ENCODE results near the gene GKAP1. TPM values are rescaled to one million over a fixed set of nuclear protein-coding genes. Genes with fewer than 3 reads are reported as not detected.
"Not testable (repeated sequence)": the region's sequence is repeated elsewhere in the genome, so short reads cannot be mapped to it uniquely, and the experiment has no call there.

GKAP1 gene
- polyA plus RNA-seq, 1 donor (not counting 4 experiments of a cell fraction or from before 2014, with no cell fraction given) = 0.62 TPM

DNA sequence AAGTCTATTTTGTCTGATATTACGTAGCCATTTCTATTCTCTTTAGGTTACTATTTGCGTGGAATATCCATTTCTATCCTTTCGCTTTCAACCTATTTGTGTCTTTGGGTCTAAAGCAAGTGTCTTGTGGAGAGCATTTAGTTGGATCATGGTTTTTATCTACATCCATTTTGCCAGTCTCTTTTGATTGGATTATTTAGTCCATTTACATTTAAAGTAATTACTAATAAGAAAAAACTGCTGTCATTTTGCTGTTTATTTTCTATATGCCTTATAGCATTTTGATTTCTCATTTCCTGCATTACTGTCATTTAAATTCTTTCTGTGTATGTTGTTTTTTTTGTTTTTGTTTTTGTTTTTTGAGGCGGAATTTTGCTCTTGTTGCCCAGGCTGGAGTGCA lies 83.8 kb downstream of the GKAP1 start:
- dilution Hi-C loops (cut with MboI; ENCODE audit: extremely low pct_ligation_motif_present, low sequenced_read_pairs) = no loop called here
- Histone ChIP-seq H2AFZ (ENCODE audit: control insufficient read depth, low read length) (no peak overlapping the region), H3K79me2 (ENCODE audit: control insufficient read depth, insufficient read depth, low read length) (no peaks in the 10 kb centered on the region), H4K20me1 (ENCODE audit: control insufficient read depth, extremely low read depth, insufficient read depth, low read length) (no peaks in the 10 kb centered on the region), H3K27ac (ENCODE audit: control insufficient read depth, insufficient read depth, low read length) (no peak overlapping the region), H3K9me1 (ENCODE audit: control insufficient read depth, extremely low read depth, insufficient read depth, low read length) (no peaks in the 10 kb centered on the region), H3K4me3 (ENCODE audit: control insufficient read depth in 2 of 3, extremely low read depth in 1 of 3, insufficient read depth in 2 of 3, low read depth in 1 of 3, low read length in 3 of 3) (no peak overlapping the region), H3K9ac (ENCODE audit: control insufficient read depth, extremely low read depth, insufficient read depth, low read length) (no peak overlapping the region), H3K4me2 (ENCODE audit: control insufficient read depth, extremely low read depth, insufficient read depth, low read depth, low read length) (no peak overlapping the region), H3K4me1 (ENCODE audit: control insufficient read depth, extremely low read depth, insufficient read depth, low read length) (no peaks in the 10 kb centered on the region), H3K9me3 (ENCODE audit: control insufficient read depth, low read depth, low read length) (no peaks in the 10 kb centered on the region), H3K27me3 (ENCODE audit: control insufficient read depth, extremely low read depth, insufficient read depth, low read length) (no peaks in the 10 kb centered on the region), H3K36me3 (ENCODE audit: control insufficient read depth in 2 of 2, extremely low read depth in 1 of 2, insufficient read depth in 2 of 2, low read length in 2 of 2) (no peaks in the 10 kb centered on the region)
- FAIRE-seq (peak; percentile 68), DNase-seq (ENCODE audit: low read depth, low spot score) (no peak)
- TF ChIP-seq, protein P1, sequence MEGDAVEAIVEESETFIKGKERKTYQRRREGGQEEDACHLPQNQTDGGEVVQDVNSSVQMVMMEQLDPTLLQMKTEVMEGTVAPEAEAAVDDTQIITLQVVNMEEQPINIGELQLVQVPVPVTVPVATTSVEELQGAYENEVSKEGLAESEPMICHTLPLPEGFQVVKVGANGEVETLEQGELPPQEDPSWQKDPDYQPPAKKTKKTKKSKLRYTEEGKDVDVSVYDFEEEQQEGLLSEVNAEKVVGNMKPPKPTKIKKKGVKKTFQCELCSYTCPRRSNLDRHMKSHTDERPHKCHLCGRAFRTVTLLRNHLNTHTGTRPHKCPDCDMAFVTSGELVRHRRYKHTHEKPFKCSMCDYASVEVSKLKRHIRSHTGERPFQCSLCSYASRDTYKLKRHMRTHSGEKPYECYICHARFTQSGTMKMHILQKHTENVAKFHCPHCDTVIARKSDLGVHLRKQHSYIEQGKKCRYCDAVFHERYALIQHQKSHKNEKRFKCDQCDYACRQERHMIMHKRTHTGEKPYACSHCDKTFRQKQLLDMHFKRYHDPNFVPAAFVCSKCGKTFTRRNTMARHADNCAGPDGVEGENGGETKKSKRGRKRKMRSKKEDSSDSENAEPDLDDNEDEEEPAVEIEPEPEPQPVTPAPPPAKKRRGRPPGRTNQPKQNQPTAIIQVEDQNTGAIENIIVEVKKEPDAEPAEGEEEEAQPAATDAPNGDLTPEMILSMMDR (optimal IDR thresholded peaks at IDR 0.05 in 1 of 3, IDR thresholded peaks at IDR 0.05 in 1 of 3, conservative IDR thresholded peaks at IDR 0.05 in 1 of 3; ENCODE audit: extremely low read depth in 1 of 3, insufficient read depth in 2 of 3, low read length in 3 of 3) = no peak

DNA sequence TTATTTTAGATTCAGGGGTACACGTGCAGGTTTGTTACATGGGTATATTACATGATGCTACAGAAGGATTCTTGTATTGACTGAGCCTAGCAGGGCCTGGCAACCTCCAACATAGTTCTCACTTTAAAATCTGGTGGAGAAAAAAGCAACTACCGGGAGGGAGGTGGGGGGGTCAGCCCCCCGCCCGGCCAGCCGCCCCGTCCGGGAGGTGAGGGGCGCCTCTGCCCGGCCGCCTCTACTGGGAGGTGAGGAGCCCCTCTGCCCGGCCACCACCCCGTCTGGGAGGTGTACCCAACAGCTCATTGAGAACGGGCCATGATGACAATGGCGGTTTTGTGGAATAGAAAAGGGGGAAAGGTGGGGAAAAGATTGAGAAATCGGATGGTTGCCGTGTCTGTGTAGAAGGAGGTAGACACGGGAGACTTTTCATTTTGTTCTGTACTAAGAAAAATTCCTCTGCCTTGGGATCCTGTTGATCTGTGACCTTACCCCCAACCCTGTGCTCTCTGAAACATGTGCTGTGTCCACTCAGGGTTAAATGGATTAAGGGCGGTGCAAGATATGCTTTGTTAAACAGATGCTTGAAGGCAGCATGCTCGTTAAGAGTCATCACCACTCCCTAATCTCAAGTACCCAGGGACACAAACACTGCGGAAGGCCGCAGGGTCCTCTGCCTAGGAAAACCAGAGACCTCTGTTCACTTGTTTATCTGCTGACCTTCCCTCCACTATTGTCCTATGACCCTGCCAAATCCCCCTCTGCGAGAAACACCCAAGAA lies 88.8 kb downstream of the GKAP1 start:
- H4K20me1 ChIP-seq (ENCODE audit: control insufficient read depth, extremely low read depth, insufficient read depth, low read length); H3K79me2 ChIP-seq (ENCODE audit: control insufficient read depth, insufficient read depth, low read length); H3K4me3 ChIP-seq (ENCODE audit: control insufficient read depth in 2 of 3, extremely low read depth in 1 of 3, insufficient read depth in 2 of 3, low read depth in 1 of 3, low read length in 3 of 3); FAIRE-seq; H3K9ac ChIP-seq (ENCODE audit: control insufficient read depth, extremely low read depth, insufficient read depth, low read length); H3K27ac ChIP-seq (ENCODE audit: control insufficient read depth, insufficient read depth, low read length); H3K36me3 ChIP-seq (ENCODE audit: control insufficient read depth in 2 of 2, extremely low read depth in 1 of 2, insufficient read depth in 2 of 2, low read length in 2 of 2); H2AFZ ChIP-seq (ENCODE audit: control insufficient read depth, low read length); H3K9me3 ChIP-seq (ENCODE audit: control insufficient read depth, low read depth, low read length); dilution Hi-C loops (cut with MboI; ENCODE audit: extremely low pct_ligation_motif_present, low sequenced_read_pairs); DNase-seq (ENCODE audit: low read depth, low spot score); H3K4me1 ChIP-seq (ENCODE audit: control insufficient read depth, extremely low read depth, insufficient read depth, low read length); H3K9me1 ChIP-seq (ENCODE audit: control insufficient read depth, extremely low read depth, insufficient read depth, low read length); H3K27me3 ChIP-seq (ENCODE audit: control insufficient read depth, extremely low read depth, insufficient read depth, low read length); H3K4me2 ChIP-seq (ENCODE audit: control insufficient read depth, extremely low read depth, insufficient read depth, low read depth, low read length): not testable (repeated sequence)

DNA sequence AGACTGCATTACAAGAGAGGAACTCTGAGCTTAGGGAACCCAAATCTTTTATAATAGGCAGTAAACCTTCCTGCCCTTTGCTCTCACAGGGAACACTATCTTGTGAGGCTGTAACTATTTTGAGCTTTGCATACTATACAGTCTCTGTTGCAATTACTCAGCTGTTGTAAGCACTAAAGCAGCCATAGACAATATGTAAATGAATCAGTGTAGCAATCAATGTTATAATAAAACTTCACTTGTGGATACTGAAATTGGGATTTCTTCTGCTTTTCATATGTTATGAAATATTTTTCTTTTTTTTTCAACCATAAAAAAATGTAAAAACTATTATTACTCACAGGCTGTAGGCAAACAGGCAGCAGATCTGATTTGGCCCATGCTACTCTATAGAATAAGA lies 93.1 kb downstream of the GKAP1 start:
- H3K4me2 ChIP-seq (ENCODE audit: control insufficient read depth, extremely low read depth, insufficient read depth, low read depth, low read length) = no peak overlapping the region
- no peak for TF ChIP-seq EZH2 (IDR thresholded peaks at IDR 0.05; ENCODE audit: low read length)
- TF ChIP-seq, protein P1 (optimal IDR thresholded peaks at IDR 0.05 in 1 of 3, IDR thresholded peaks at IDR 0.05 in 1 of 3, conservative IDR thresholded peaks at IDR 0.05 in 1 of 3; ENCODE audit: extremely low read depth in 1 of 3, insufficient read depth in 2 of 3, low read length in 3 of 3) = no peak
- FAIRE-seq (no peak), DNase-seq (ENCODE audit: low read depth, low spot score) (no peak)
- H3K36me3 ChIP-seq (ENCODE audit: control insufficient read depth in 2 of 2, extremely low read depth in 1 of 2, insufficient read depth in 2 of 2, low read length in 2 of 2) = no peaks in the 10 kb centered on the region
- dilution Hi-C loops (cut with MboI; ENCODE audit: extremely low pct_ligation_motif_present, low sequenced_read_pairs) = no loop called here
- H3K9me1 ChIP-seq (ENCODE audit: control insufficient read depth, extremely low read depth, insufficient read depth, low read length) = no peaks in the 10 kb centered on the region
- no peaks in the 10 kb centered on the region for H3K4me1 ChIP-seq (ENCODE audit: control insufficient read depth, extremely low read depth, insufficient read depth, low read length)
- no peaks in the 10 kb centered on the region for H3K27me3 ChIP-seq (ENCODE audit: control insufficient read depth, extremely low read depth, insufficient read depth, low read length)
- H4K20me1 ChIP-seq (ENCODE audit: control insufficient read depth, extremely low read depth, insufficient read depth, low read length) = no peaks in the 10 kb centered on the region
- H2AFZ ChIP-seq (ENCODE audit: control insufficient read depth, low read length) = no peak overlapping the region
- H3K9ac ChIP-seq (ENCODE audit: control insufficient read depth, extremely low read depth, insufficient read depth, low read length) = no peak overlapping the region
- H3K79me2 ChIP-seq (ENCODE audit: control insufficient read depth, insufficient read depth, low read length) = no peaks in the 10 kb centered on the region
- H3K4me3 ChIP-seq (ENCODE audit: control insufficient read depth in 2 of 3, extremely low read depth in 1 of 3, insufficient read depth in 2 of 3, low read depth in 1 of 3, low read length in 3 of 3) = no peak overlapping the region
- H3K27ac ChIP-seq (ENCODE audit: control insufficient read depth, insufficient read depth, low read length) = no peak overlapping the region
- H3K9me3 ChIP-seq (ENCODE audit: control insufficient read depth, low read depth, low read length) = no peaks in the 10 kb centered on the region
